CD14-positive monocyte (primary cell): ENCODE results near the gene AIG1. TPM values are rescaled to one million over a fixed set of nuclear protein-coding genes. Genes with fewer than 3 reads are reported as not detected.

Experiments used
- DNase-seq, 3 donors: peaks; one replicate each; pipeline ENCODE4 v3.0.0-alpha.2; 2011 to 2022
- H2AFZ ChIP-seq: 2 replicates; pipeline ENCODE4 v1.6.0; 2012; ENCODE audit warnings: mild to moderate bottlenecking, low read depth, low read length, inconsistent platforms; ENCODE audit not compliant: insufficient read depth, poor library complexity, severe bottlenecking
- H3K27ac ChIP-seq, 2 donors: 1 replicate in 1 of 2; 2 replicates in 1 of 2; pipeline ENCODE4 v1.5.1; 2012 to 2013; ENCODE audit warnings: low read length in 2 of 2, control low read depth in 1 of 2, inconsistent platforms in 1 of 2, low read depth in 1 of 2, mild to moderate bottlenecking in 1 of 2
- H3K27me3 ChIP-seq, 2 donors: one replicate each; pipeline versions ENCODE4 v1.6.0 to v1.6.1; 2011 to 2013; ENCODE audit warnings: low read length in 2 of 2; ENCODE audit not compliant: control insufficient read depth in 2 of 2, insufficient read depth in 2 of 2
- H3K36me3 ChIP-seq, 2 donors: replicated peaks in 1 of 2; 1 replicate in 1 of 2; 2 replicates in 1 of 2; pipeline versions ENCODE4 v1.5.1 to v1.6.1; 2012 to 2013; ENCODE audit warnings: low read length in 2 of 2, control low read depth in 1 of 2, inconsistent platforms in 1 of 2, mild to moderate bottlenecking in 1 of 2; ENCODE audit not compliant: insufficient read depth in 2 of 2, control insufficient read depth in 1 of 2
- H3K4me1 ChIP-seq, 2 donors: 1 replicate in 1 of 2; 2 replicates in 1 of 2; pipeline versions ENCODE4 v1.5.1 to v1.6.1; 2012 to 2013; ENCODE audit warnings: low read length in 2 of 2, control low read depth in 1 of 2, inconsistent platforms in 1 of 2, mild to moderate bottlenecking in 1 of 2, moderate library complexity in 1 of 2; ENCODE audit not compliant: insufficient read depth in 2 of 2, control insufficient read depth in 1 of 2
- H3K4me2 ChIP-seq: replicated peaks from 2 replicates; pipeline ENCODE3; 2012; ENCODE audit warnings: low read length, moderate library complexity, mild to moderate bottlenecking; ENCODE audit not compliant: poor library complexity, severe bottlenecking; ENCODE audit errors: extremely low read depth
- H3K4me3 ChIP-seq, 3 experiments: fragments of 200-600 bp in 1 of 3; sonication (generic) in 1 of 3; replicated peaks in 1 of 3; 1 replicate in 2 of 3; 2 replicates in 1 of 3; pipeline ENCODE4 v1.5.1; 2011 to 2013; ENCODE audit warnings: low read length in 3 of 3, mild to moderate bottlenecking in 3 of 3, control low read depth in 2 of 3, low read depth in 2 of 3, inconsistent platforms in 1 of 3, moderate library complexity in 1 of 3
- H3K79me2 ChIP-seq: 2 replicates; pipeline ENCODE4 v1.6.0; 2012; ENCODE audit warnings: mild to moderate bottlenecking, control low read depth, inconsistent platforms, low read length, moderate library complexity; ENCODE audit not compliant: insufficient read depth
- H3K9ac ChIP-seq: 2 replicates; pipeline ENCODE4 v1.6.0; 2017; ENCODE audit warnings: low read length, mild to moderate bottlenecking; ENCODE audit not compliant: insufficient read depth, poor library complexity, severe bottlenecking
- H3K9me3 ChIP-seq, 2 donors: replicated peaks in 1 of 2; 1 replicate in 1 of 2; 2 replicates in 1 of 2; pipeline versions ENCODE4 v1.5.1 to v1.6.1; 2012 to 2013; ENCODE audit warnings: low read length in 2 of 2, control low read depth in 1 of 2; ENCODE audit not compliant: control insufficient read depth in 1 of 2, insufficient read depth in 1 of 2
- H4K20me1 ChIP-seq: 2 replicates; pipeline ENCODE4 v1.6.0; 2012; ENCODE audit warnings: mild to moderate bottlenecking, low read length, control low read depth, moderate library complexity; ENCODE audit not compliant: insufficient read depth
- H3K27ac Mint-ChIP-seq, 7 donors: one replicate each; pipeline ENCODE4 v1.8.0; 2020; ENCODE audit warnings: mild to moderate bottlenecking in 7 of 7, mixed read lengths in 7 of 7, moderate library complexity in 6 of 7, inconsistent platforms in 2 of 7
- H3K27me3 Mint-ChIP-seq, 3 donors: one replicate each; pipeline ENCODE4 v1.8.0; 2021 to 2022; ENCODE audit warnings: low read depth in 3 of 3, mild to moderate bottlenecking in 3 of 3, mixed read lengths in 3 of 3, moderate library complexity in 3 of 3, inconsistent platforms in 1 of 3
- H3K36me3 Mint-ChIP-seq, 2 donors: one replicate each; pipeline ENCODE4 v1.8.0; 2020; ENCODE audit warnings: mixed read lengths in 2 of 2, inconsistent platforms in 1 of 2, mild to moderate bottlenecking in 1 of 2
- H3K4me1 Mint-ChIP-seq: one replicate; pipeline ENCODE4 v1.8.0; 2020; ENCODE audit warnings: mild to moderate bottlenecking, mixed read lengths
- H3K4me3 Mint-ChIP-seq, 2 donors: one replicate each; pipeline ENCODE4 v1.8.0; 2020; ENCODE audit warnings: mild to moderate bottlenecking in 2 of 2, mixed read lengths in 2 of 2, moderate library complexity in 1 of 2
- H3K9me3 Mint-ChIP-seq, 7 donors: one replicate each; pipeline ENCODE4 v1.8.0; 2020 to 2022; ENCODE audit warnings: mixed read lengths in 7 of 7, mild to moderate bottlenecking in 6 of 7, moderate library complexity in 6 of 7, inconsistent platforms in 2 of 7
- CTCF ChIP-seq: fragments of 200-600 bp; IDR thresholded peaks from one replicate; pipeline ENCODE4 v1.8.0; 2022; ENCODE audit warnings: antibody characterized with exemption, mild to moderate bottlenecking
- WGBS: methylation state at CpG from one replicate; pipeline ENCODE4 v1.1.5; 2013; ENCODE audit warnings: missing lambda C conversion rate; ENCODE audit not compliant: insufficient coverage; 5-methylcytosine and 5-hydroxymethylcytosine counted together
- intact Hi-C, 2 donors: fragments of 100-400 bp; cut with micrococcal nuclease; formaldehyde crosslinking; loops; one replicate each; pipeline versions ENCODE4 v1.15.0 to v1.15.1; 2023
- polyA plus RNA-seq, 3 donors: library from polyadenylated mRNA; depleted of rRNA in 1 of 3; unstranded in 2 of 3; stranded (reverse) in 1 of 3; fragments of 300-500 nt in 2 of 3; fragments of >200 nt in 1 of 3; fragmentation: Illumina TruSeq in 2 of 3; gene quantifications; 1 replicate in 2 of 3; 2 replicates in 1 of 3; pipeline ENCODE4 v1.2.3, GENCODE V29; 2012 to 2021

The AIG1 gene
- polyA plus RNA-seq, 3 donors = 6.7 to 7.6 (median 6.8) TPM

- Mint-ChIP-seq H3K27ac (no peak overlapping the region), H3K36me3 (no peaks in the 10 kb centered on the region), H3K9me3 (peaks cover 0 to 4% (median 2%) of the 10 kb centered on the region in 7 donors), H3K27me3 (no peaks in the 10 kb centered on the region), H3K4me1 (no peaks in the 10 kb centered on the region), H3K4me3 (no peak overlapping the region)
- no peaks in the 10 kb centered on the region for H3K36me3 ChIP-seq
- no peak overlapping the region for H3K9ac ChIP-seq
- H3K9me3 ChIP-seq = no peaks in the 10 kb centered on the region
- DNase-seq = no peak
- intact Hi-C loops = loop anchor here in 1 of 2 donors (10.0 kb wide), 1 partner anchor 457 kb away; no protein-coding TSS in a partner anchor
- H3K27ac ChIP-seq = no peak overlapping the region
- H2AFZ ChIP-seq = no peak overlapping the region
- no peaks in the 10 kb centered on the region for H3K79me2 ChIP-seq
- no peak overlapping the region for H3K4me3 ChIP-seq
- TF ChIP-seq CTCF = no peak
- 97% methylated on average over 3 of the region's 6 CpGs for WGBS
- no peaks in the 10 kb centered on the region for H3K27me3 ChIP-seq
- no peaks in the 10 kb centered on the region for H3K4me1 ChIP-seq
- H4K20me1 ChIP-seq = no peaks in the 10 kb centered on the region
- H3K4me2 ChIP-seq = no peak overlapping the region
These were observed 39.1 kb upstream of the AIG1 start for GRCh38 chr6:143021543-143021942.

- intact Hi-C loops = loop anchor here in 1 of 2 donors (10.0 kb wide), 1 partner anchor 458 kb away; no protein-coding TSS in a partner anchor
- no peak overlapping the region for H2AFZ ChIP-seq
- no peaks in the 10 kb centered on the region for H3K36me3 Mint-ChIP-seq
- no peaks in the 10 kb centered on the region for H3K4me1 ChIP-seq
- H4K20me1 ChIP-seq = no peaks in the 10 kb centered on the region
- H3K9ac ChIP-seq = no peak overlapping the region
- H3K27me3 ChIP-seq = no peaks in the 10 kb centered on the region
- H3K4me2 ChIP-seq = no peak overlapping the region
- no peaks in the 10 kb centered on the region for H3K79me2 ChIP-seq
- no peaks in the 10 kb centered on the region for H3K36me3 ChIP-seq
- H3K4me1 Mint-ChIP-seq = no peaks in the 10 kb centered on the region
- no peak for DNase-seq
- H3K27ac ChIP-seq = no peak overlapping the region
- no peaks in the 10 kb centered on the region for H3K9me3 ChIP-seq
- 88% methylated on average over 1 of the region's 2 CpGs for WGBS
- peaks cover 0 to 4% (median 2%) of the 10 kb centered on the region in 7 donors for H3K9me3 Mint-ChIP-seq
- no peak overlapping the region for H3K4me3 Mint-ChIP-seq
- TF ChIP-seq CTCF = no peak
- H3K4me3 ChIP-seq = no peak overlapping the region
- H3K27ac Mint-ChIP-seq = no peak overlapping the region
- H3K27me3 Mint-ChIP-seq = no peaks in the 10 kb centered on the region
These were observed 38.1 kb upstream of the AIG1 start for GRCh38 chr6:143022587-143022986.
